B cell (primary cell): ENCODE data around the gene CUL3.

ENCODE experiments used
- EZH2 ChIP-seq: IDR thresholded peaks from 2 replicates; pipeline ENCODE4 v1.6.1; 2012; ENCODE audit warnings: borderline replicate concordance, low read depth, mild to moderate bottlenecking, moderate library complexity, low read length; ENCODE audit not compliant: insufficient read depth, poor library complexity, severe bottlenecking
- TF ChIP-seq, protein P1 (sequence below): fragments of 200-600 bp; IDR thresholded peaks from one replicate; pipeline ENCODE4 v1.8.0; 2022; ENCODE audit warnings: antibody characterized with exemption, mild to moderate bottlenecking

GRCh38 chr2:224555823-224556366 is 29.3 kb downstream of the CUL3 start:
- TF ChIP-seq, protein P1, sequence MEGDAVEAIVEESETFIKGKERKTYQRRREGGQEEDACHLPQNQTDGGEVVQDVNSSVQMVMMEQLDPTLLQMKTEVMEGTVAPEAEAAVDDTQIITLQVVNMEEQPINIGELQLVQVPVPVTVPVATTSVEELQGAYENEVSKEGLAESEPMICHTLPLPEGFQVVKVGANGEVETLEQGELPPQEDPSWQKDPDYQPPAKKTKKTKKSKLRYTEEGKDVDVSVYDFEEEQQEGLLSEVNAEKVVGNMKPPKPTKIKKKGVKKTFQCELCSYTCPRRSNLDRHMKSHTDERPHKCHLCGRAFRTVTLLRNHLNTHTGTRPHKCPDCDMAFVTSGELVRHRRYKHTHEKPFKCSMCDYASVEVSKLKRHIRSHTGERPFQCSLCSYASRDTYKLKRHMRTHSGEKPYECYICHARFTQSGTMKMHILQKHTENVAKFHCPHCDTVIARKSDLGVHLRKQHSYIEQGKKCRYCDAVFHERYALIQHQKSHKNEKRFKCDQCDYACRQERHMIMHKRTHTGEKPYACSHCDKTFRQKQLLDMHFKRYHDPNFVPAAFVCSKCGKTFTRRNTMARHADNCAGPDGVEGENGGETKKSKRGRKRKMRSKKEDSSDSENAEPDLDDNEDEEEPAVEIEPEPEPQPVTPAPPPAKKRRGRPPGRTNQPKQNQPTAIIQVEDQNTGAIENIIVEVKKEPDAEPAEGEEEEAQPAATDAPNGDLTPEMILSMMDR: no peak
- TF ChIP-seq EZH2: no peak
